Measurements from ENCODE around the gene FUCA1. TPM values are rescaled to one million over a fixed set of nuclear protein-coding genes. Genes with fewer than 3 reads are reported as not detected.
"Not testable (repeated sequence)": the region's sequence is repeated elsewhere in the genome, so short reads cannot be mapped to it uniquely, and the experiment has no call there.

The FUCA1 gene
- polyA plus RNA-seq, 5 donors, result 22.0 to 29.9 (median 23.7) TPM

DNA sequence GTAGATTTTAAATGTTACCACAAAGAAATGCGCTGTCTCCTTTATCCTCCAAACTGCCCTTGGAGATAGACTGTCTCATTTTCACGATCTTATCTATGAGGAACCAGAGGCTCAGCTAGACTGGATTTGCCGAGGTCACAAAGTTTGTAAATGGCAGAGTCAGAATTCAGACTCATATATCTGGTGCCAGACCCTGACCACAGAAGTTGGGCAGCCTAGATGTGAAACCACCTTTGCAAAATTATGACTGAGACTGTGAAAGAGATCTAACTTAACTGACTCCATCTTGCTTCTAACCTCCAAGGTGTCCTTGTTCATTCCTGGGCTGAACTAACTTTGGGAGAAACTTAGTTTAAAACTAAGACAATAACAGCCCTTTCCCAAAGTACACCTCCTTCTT, 31.0 kb upstream of the FUCA1 start:
- no peak for DNase-seq

DNA sequence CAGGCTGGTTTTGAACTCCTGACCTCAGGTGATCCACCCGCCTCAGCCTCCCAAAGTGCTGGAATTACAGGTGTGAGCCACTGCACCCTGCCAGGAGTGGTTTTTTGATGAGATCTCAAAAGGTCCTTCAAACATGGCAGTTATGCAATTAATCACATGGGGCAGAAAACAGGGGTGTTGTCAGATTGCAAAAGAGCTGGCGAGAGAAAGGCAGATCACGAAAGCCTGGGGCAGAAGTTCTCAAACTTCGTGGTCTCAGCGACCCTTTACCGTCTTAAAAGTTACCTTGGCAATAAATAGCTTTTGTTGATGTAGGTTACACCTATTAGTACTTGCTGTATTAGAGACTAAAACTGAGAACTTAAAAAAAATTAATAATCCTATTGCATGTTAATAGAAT, 29.0 kb upstream of the FUCA1 start:
- DNase-seq, result no peak

DNA sequence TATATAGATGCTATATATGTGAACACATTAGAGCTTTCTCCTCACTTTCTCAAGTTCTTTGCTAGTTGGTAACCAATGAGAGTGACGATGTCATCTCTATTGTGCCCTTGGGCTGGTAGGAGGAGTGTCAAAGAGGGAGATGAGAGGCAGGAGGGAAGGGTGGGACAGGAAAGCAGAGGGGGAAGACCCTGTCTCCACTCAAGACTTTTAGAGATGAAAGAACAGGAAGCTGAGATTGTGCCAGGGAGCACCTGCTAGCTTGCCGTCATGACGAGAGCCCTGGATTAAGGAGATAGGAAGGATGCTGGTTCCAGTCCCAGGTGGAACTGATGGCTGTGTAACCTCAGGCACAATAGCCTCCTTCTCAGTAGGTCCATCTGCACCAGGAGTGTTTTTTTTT, 28.4 kb upstream of the FUCA1 start:
- no peak for DNase-seq

DNA sequence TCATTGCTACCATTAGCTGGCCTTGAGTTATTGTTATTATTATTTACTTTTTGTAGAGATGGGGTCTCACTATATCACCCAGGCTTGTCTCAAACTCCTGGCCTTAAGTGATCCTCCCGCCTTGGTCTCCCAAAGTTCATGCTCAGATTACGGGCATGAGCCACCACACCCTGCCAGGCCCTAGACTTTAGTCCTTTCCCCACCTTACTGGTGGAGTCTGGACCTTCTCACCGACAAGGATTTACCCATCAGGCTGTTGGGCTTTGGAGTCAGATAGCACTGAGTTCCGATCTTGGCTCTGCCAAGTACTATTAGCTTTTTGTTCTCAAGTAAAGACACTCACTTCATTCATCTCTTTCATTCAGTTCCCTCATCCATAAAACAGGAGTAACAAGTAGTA, 27.9 kb upstream of the FUCA1 start:
- DNase-seq, result no peak

DNA sequence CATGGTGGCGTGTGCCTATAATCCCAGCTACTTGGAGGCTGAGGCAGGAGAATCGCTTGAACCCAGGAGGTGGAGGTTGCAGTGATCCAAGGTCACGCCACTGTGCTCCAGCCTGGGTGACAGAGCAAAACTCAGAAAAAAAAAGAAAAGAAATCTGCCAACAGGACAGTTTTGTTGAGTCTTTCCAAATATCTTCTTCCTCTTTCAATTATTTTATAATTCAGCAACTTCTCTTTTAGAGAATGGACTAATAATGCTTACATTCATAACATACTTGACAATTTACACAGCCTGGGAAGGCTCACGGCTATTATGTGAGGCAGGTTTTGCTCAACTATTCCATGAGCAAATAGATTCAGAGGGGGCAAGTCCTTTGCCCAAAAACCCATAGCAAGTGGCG, 27.0 kb upstream of the FUCA1 start:
- no peak for DNase-seq

DNA sequence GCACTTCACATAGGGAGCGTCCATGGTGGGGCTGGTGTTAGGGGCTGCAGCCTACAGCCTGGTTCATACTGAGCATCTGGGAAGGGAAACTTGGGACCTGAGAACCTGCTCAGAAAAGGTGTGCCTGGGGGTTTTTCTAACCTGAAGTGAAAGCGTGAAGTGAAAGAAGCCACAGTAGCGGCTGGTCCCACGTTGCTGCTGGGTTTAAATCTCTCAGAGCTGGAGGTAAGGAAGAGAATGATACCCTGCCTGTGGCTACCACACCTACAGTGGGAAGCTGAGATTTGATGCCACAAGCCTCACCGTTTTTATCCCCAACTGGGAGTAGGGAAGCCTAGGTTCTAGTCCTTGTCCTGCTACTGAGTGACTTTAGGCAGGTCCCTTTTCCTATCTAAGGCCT, 21.0 kb upstream of the FUCA1 start:
- DNase-seq, result no peak

DNA sequence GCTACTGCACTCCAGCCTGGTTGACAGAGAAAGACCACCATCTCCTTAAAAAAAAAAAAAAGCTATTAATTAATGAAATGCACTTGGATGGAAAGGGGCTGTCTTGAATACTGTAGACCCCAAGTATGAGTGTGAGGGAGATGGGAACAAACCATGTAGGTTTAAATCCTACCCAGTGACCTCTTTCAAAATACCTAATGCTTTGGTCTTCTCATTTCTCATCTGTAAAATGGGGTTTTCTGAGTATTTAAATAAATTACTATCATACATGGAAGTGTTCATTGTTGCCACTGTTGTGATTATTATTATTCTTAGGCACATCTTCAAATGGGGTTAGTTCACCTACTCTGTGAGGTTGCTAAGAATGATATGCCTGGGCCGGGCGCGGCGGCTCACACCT, 17.1 kb upstream of the FUCA1 start:
- DNase-seq, result no peak

DNA sequence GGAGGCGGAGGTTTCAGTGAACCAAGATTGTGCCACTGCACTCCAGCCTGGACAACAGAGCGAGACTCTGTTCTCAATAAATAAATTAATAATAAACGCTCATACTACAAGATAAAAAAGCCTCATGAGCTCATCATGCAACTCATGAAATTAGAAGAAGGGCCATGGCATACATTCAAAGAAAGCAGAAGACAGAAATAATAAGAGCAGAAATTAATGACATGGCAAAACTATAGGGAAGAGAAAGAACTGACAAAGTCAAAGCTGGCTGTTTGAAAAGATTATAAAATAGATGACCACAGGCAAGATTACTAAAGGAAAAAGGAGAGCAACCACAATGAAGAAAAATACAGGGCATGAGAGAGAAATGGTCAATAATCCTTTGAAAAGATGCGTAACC, 14.7 kb upstream of the FUCA1 start:
- no peak for DNase-seq

DNA sequence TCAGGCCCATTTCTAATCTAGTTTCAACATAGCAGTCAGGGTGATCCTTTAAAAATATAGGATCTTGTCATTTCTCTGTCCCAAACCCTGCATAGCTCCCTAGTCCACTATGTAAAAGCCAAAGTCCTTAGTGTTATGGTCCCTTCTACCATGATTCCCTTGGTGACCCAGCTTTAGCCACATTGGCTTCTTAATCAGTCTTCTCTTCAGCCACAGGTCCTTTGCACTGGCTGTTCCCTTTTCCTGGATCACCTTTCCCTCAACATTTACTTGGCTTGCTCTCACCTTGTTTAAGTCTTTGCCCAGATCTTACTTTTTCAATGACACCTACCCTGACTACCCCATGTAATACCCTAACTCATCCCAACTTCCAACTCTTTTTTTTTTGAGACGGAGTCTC, 11.7 kb upstream of the FUCA1 start:
- no peak for DNase-seq

DNA sequence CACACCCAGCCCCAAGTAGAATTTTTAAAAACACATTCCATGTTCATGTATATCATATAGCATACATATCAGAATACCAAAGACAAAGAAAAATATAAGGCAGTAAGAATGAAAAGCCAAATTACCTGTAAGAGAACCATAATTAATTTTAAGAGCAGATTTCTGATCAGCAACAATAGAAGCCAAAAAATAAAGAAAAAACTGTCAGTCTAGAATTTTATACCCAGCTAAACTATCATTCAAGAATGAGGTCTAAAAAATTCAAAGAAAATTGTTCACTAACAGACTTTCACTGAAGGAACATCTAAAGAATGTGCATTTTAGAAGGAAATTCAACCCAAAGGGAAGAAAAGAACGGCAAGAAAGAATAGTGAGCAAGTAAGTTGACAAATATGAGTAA, 10.6 kb upstream of the FUCA1 start:
- DNase-seq, result no peak

DNA sequence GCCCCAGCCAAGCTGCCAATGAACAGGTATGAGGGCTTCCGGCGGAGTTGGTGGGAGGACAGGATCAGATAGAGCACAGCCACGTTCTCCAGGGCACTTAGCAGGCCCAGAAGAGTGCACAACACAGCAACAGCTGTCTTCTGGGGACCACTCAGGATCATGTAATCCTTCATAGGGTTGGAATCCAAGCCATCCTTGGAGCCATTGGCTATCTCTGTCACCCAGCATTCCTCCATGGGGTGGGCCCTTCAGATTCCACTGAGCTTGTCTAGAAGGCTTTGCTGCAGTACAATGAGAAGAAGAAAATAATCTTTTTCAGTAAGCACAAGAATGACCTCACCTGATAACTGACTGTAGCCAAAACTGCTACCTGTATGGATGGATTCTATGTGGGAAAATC, 7.3 kb upstream of the FUCA1 start:
- DNase-seq, result no peak

DNA sequence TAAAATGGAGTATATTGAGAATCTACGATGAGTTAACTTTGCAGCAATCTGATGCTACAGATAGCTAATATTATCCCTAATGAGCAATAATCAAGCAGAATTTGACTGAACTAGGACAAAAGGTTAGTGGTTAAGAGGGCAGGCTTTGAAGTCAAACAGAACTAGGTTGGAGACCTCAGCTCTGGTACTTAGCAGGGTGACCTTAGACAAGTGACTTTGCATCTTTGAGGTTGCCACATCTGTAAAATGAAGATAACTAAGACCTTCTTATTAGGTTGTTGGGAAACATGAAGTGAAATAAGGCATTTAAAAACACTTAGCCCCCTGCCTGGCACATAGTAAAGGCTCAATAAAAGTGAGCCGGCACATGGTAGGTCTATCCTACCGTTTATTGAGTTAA, 4.3 kb upstream of the FUCA1 start:
- DNase-seq, result no peak

DNA sequence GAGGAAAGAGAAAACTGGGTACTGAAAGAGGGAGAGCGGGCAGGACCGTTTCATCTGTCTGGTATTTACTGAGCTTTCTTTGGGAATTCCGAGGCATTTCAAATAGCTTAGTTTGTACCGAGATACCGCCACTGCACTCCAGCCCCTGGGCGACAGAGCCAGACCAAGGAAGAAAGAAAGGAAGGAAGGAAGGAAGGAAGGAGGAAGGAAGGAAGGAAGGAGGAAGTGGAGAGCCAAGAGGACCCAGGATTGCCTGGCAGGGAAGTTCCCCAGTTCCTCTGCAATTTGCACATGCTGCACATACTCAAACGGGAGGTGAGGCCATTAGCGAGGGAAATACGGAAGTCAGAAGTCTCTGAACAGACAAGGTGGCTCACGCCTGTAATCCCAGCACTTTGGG, 961 bp upstream of the FUCA1 start:
- no peak for DNase-seq

DNA sequence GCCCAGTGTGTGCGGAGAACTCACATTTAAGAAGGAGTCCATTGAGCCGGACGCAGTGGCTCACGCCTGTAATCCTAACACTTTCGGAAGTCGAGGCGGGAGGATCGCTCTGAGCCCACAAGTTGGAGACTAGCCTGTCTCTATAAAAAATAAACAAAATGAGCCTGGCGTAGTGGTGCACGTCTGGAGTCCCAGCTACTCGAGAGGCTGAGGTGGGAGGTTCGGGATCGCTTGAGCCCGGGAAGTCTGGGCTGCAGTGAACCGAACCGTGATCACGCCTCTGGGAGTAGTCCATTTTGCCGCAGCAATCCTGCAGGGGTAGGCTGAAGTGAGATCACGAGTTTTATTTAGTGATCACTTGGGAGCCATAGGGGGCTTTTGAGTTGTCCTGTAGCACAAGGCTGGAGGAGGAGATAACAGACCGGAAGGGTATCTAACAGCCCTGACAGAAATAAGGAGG, 497 bp upstream of the FUCA1 start:
- no peak for DNase-seq

DNA sequence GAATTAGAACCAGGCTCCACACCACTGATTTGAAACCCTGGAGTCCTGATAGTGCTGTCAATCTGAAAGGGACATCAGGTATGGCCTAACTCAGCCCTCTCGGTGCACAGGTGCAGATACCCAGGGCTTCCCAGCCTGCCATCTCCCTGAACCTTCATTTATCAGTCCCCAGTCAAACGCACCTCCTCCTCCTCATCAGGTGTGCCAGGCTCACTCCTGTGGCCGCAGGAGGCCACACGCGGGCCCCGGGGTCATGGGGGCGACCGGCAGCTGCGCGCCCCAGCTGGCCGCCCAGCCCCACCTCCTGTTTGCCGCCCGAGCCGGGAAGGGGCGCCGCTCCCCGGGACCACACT, 572 bp downstream of the FUCA1 start:
- DNase-seq, result no peak

DNA sequence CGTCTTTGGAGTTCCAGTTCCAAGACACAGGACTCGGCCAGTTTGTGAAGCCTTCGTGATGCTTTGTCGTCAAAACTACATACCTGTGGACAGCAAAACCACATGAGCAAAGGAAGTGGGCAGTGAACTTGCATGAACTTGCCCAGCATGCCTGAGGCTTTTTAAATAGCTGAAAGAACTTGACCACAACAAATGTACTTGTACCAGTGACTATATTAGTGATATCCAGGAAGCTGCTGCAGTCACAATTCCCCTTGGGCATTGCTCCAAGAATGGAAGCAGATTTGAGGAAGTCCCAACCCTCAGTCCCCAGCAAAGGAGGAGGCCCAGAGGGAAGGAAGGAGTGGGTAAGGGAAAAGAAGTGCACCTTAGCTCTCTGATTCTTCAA, 2.6 kb downstream of the FUCA1 start:
- peak in 1 of 2 donors; percentile 9 for DNase-seq

DNA sequence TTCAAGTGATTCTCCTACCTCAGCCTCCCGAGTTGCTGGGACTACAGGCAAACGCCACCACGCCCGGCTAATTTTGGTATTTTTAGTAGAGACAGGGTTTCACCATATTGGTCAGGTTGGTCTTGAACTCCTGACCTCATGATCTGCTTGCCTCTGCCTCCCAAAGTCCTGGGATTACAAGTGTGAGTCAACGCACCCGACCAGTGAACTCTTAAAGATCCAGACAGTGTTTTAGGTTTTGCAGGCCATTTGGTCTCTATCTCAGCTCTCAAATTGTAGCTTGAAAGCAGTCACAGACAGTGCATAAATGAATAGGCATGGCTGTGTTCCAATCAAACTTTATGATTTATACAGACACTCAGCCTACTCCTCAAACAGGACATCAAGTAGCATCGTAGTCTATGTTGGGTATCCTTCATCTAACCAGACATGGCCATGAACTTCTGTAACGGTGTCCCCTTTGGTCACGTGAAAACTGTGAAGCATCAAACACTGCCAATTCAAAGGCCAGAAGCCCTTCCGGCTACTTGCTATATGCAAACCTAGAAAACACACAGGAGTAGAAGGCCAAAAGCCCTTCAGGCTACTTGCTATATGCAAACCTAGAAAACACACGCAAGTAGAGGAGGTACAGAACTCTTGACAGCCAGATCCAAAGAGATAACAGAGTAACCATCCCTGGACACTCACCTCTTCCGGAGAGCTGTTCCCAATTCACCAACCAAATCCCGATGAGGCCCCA, 3.1 kb downstream of the FUCA1 start:
- DNase-seq, result no peak

DNA sequence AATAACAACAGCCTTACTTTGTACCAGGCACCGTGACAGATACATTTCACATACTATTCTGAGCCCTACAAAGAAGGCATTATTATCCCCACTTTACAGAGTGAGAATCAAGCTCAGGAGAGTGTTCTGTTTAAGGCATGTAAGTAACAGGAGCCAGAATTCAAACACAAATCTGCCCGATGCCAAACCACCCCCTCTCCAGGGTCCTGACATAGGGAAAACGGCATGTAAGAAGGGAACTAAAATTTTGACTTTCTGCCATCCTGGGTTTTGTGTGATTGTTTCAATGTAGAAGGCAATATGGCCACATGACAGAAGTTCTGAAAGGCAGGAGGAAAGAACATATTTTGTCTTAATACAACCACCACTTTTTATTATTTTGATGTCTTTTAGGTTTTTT, 5.5 kb downstream of the FUCA1 start:
- no peak for DNase-seq

DNA sequence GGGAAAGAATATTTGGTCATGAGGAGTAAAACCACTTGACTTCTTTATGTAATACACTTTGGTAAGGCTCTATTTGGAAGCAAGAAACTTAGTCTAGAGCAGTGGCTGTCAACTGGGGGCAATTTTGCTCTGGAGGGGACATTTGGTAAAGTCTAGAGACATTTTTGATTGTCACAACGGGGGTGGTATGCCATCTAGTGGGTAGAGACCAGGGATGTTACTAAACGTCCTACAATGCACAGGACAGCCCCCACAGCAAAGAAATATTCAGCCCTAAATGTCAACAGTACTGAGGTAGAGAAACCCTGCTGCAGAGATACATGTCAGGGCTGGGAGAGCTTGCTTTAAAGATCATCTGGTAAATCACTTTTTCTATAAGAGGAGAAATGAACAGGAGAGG, 13.5 kb downstream of the FUCA1 start:
- no peak for DNase-seq

DNA sequence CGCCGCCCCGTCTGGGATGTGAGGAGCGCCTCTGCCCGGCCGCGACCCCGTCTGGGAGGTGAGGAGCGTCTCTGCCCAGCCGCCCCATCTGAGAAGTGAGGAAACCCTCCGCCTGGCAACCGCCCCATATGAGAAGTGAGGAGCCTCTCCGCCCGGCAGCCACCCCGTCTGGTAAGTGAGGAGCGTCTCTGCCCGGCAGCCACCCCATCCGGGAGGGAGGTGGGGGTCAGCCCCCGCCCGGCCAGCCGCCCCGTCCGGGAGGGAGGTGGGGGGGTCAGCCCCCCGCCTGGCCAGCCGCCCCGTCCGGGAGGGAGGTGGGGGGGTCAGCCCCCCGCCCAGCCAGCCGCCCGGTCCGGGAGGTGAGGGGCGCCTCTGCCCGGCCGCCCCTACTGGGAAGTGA, 15.0 kb downstream of the FUCA1 start:
- not testable (repeated sequence) for DNase-seq

DNA sequence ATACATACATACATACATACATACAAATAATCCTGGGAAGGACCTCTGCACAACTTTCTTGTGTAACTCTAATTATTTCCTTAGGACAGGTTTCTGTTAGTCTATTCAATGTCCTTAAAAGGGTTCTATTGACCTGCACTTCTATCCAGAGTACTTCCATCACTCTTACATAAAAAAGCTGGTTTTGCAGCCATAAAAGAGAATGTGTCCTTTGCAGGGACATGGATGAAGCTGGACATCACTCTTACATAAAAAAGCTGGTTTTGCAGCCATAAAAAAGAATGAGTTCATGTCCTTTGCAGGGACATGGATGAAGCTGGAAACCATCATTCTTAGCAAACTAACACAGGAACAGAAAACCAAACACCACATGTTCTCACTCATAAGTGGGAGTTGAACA, 16.7 kb downstream of the FUCA1 start:
- DNase-seq, result not testable (repeated sequence)

DNA sequence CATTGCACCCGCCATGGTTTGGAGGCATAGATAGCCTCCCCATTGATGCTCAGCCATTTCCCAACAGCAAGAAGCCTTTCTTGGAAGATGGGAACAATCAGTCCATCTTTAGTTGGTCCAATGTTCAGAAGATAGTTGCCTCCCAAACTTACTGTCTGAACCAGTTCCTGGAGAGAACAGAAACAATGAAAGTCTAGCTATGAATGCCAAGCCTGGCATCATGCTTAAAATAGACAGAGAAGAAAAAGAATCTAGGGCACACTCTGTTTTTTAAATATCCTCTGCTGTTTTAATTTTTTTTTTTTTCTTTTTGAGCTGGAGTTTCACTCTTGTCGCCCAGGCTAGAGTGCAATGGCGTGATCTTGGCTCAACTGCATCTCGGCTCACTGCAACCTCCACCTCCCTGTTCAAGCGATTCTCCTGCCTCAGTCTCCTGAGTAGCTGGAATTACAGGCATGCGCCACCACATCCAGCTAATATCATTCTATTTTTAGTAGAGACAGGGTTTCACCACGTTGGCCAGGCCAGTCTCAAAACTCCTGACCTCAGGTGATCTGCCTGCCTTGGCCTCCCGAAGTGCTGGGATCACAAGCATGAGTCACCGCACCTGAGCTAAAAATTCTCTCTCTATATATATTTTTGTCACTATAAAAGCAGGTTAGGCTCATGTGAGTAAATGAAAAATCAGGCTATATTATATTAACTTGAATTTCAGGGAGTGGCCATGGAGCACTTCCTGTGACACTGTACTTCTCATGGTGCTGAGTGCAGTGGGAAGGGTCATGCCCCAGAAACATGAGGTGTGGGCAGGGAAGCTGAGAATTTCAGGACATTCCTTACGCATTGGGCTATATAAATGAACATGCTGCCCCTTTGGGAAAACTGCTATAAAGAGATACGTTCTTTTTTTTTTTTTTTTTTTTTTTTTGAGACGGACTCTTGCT, 19.1 kb downstream of the FUCA1 start:
- DNase-seq, result no peak

DNA sequence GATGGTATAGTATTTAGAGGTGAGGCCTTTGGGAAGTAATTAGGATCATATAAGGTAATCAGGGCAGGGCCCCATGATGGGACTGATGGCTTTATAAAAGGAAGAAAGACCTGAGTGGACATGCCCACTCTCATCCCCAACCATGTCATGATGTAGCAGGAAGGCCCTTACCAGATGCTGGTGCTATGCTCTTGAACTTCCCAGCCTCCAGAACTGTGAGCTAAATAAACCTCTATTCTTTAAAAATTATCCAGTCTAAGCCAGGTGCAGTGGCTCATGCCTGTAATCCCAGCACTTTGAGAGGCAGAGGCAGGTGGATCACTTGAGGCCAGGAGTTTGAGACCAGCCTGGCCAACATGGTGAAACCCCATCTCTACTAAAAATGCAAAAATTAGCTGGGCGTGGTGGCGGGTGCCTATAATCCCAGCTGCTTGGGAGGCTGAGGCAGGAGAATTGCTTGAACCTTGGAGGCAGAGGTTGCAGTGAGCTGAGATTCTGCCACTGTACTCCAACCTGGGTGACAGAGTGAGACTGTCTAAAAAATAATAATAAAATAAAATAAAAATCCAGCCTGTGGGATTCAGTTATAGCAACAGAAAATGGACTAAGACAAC, 20.5 kb downstream of the FUCA1 start:
- DNase-seq, result not testable (repeated sequence)
